Astrocyte (in vitro differentiated cells and primary cell): ENCODE data around the gene CENPB.

Experiments used
- CTCF ChIP-seq: IDR thresholded peaks from 2 replicates; pipeline ENCODE4 v1.5.1; 2011; ENCODE audit warnings: low read depth, mild to moderate bottlenecking, inconsistent platforms, low read length, moderate library complexity; ENCODE audit not compliant: insufficient read depth
- EZH2 ChIP-seq: IDR thresholded peaks from 2 replicates; pipeline ENCODE4 v1.6.1; 2012; ENCODE audit warnings: mild to moderate bottlenecking, low read length, inconsistent platforms; ENCODE audit not compliant: insufficient read depth

DNA sequence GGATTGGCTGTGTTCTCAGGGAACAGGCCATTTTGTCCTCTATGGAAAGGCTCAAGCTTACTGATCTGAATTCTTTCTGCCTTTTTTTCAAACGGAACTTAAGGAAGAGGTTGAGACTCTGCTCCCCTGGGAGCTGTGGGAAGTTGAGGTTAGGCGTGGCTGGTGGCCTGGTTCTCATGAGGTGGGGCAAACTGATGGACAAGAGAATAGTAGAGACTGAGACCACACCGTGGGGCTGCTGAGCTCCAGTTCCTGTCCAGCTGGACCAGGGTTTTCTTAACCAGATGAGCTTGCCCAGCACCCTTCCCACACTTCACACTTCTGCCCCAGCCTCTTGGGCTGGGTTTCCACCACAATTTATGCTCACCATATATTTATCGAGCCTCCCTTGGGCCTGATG, 39.9 kb upstream of the CENPB start:
- TF ChIP-seq CTCF, result no peak
- TF ChIP-seq EZH2, result no peak
